Pancreas (tissue), 10 donors: Measurements from ENCODE around the gene ABCC9. TPM values are rescaled to one million over a fixed set of nuclear protein-coding genes. Genes with fewer than 3 reads are reported as not detected.

Experiments
- ATAC-seq, 4 donors: fragments of 200-7000 bp; cut with Tn5 transposase; one replicate each; pipeline versions ENCODE4 v1.8.0 to v1.9.1; 2020; ENCODE audit warnings: mild to moderate bottlenecking in 4 of 4, moderate library complexity in 4 of 4
- DNase-seq, 6 donors: peaks; one replicate each; pipeline ENCODE4 v3.0.0-alpha.2; 2020
- FAIRE-seq: peaks from 2 replicates; lab custom pipeline; 2012; peaks lifted over from hg19 to GRCh38; lab: Jason Lieb, UNC
- H3K27ac ChIP-seq, 4 donors: fragments of 200-600 bp; sonication (generic); 1 replicate in 3 of 4; 2 replicates in 1 of 4; pipeline versions ENCODE4 v1.5.0 to v1.8.0; 2020
- H3K27me3 ChIP-seq, 4 donors: fragments of 200-600 bp; one replicate each; pipeline ENCODE4 v1.8.0; 2021
- H3K36me3 ChIP-seq, 3 donors: fragments of 200-600 bp; sonication (generic) in 1 of 3; one replicate each; pipeline versions ENCODE4 v1.5.0 to v1.8.0; 2020 to 2021
- H3K4me1 ChIP-seq, 3 donors: fragments of 200-600 bp; one replicate each; pipeline ENCODE4 v1.8.0; 2021
- H3K4me3 ChIP-seq, 4 donors: fragments of 200-600 bp; sonication (generic) in 2 of 4; one replicate each; pipeline versions ENCODE4 v1.5.0 to v1.8.0; 2020 to 2021
- H3K9me3 ChIP-seq, 4 donors: fragments of 200-600 bp; one replicate each; pipeline ENCODE4 v1.8.0; 2021
- CTCF ChIP-seq, 4 donors: fragments of 200-600 bp; sonication (generic) in 3 of 4; IDR thresholded peaks; one replicate each; pipeline versions ENCODE4 v1.5.0 to v1.8.0; 2021; ENCODE audit warnings: antibody characterized with exemption in 4 of 4
- WGBS, 2 donors: extraction: QIAGEN DNeasy Blood & Tissue Kit; methylation state at CpG; one replicate each; pipeline ENCODE4 v1.1.7; 2013; 5-methylcytosine and 5-hydroxymethylcytosine counted together
- intact Hi-C, 3 donors: fragments of 100-400 bp; cut with DNase I; formaldehyde crosslinking; loops; one replicate each; pipeline versions ENCODE4 v1.11.1 to v1.14.2; 2022
- polyA plus RNA-seq, 2 donors: library from polyadenylated mRNA; stranded (reverse); fragments of 200-250 nt; gene quantifications; one replicate each; pipeline ENCODE4 v1.2.3, GENCODE V29; 2013
- total RNA-seq, 6 donors: library from RNA; stranded (reverse); fragmentation: NEBNext Ultra II Directional in 4 of 6; extraction: Animal tissue kit (Norgen Biotek cat#: 25700) in 4 of 6; gene quantifications; one replicate each; pipeline versions ENCODE4 v1.2.1 to v1.2.4, GENCODE V29; 2021 to 2023
- donor health status: healthy with polysubstance abuse.
- donor health status: DM: no; HTN: no; CAD: no; lungs with moderate emphysema.
- donor health status: DM: no; HTN: no; CAD: no.
- donor health status: control.
- donor health status: control.
- donor health status: Bipolar disorder and iron deficiency.
- donor health status: DM: yes; HTN: yes; CAD: no.
- donor health status: DM: no; HTN: no; CAD: no.
- donor health status: DM: no; HTN: no; CAD: no.
- donor health status: DM: yes; HTN: yes; CAD: no.

Gene ABCC9
- total and polyA plus RNA-seq, 8 donors = 1.4 to 19.3 (median 5.5) TPM

GRCh38 chr12:21851151-21851550 is 90.1 kb downstream of the ABCC9 start:
- intact Hi-C loops = no loop called here

GRCh38 chr12:21850419-21850818 is 90.8 kb downstream of the ABCC9 start:
- no peak overlapping the region for H3K27ac ChIP-seq
- no peak for FAIRE-seq
- no peaks in the 10 kb centered on the region for H3K36me3 ChIP-seq
- DNase-seq = no peak
- no peak for ATAC-seq
- no peak overlapping the region for H3K4me3 ChIP-seq
- intact Hi-C loops = no loop called here
- WGBS, 2 donors = 56 to 59% methylated on average over 4 of the region's 4 CpGs
- H3K27me3 ChIP-seq = no peaks in the 10 kb centered on the region
- no peak for TF ChIP-seq CTCF (IDR thresholded peaks at IDR 0.05)
- H3K9me3 ChIP-seq = no peaks in the 10 kb centered on the region
- H3K4me1 ChIP-seq = peaks cover 0 to 3% (median 0%) of the 10 kb centered on the region in 3 donors

More at GRCh38 chr12:21851151-21851550, 90.1 kb downstream of the ABCC9 start:
- Histone ChIP-seq H3K4me3 (no peak overlapping the region), H3K27ac (no peak overlapping the region), H3K27me3 (no peaks in the 10 kb centered on the region), H3K4me1 (peaks cover 0 to 3% (median 0%) of the 10 kb centered on the region in 3 donors), H3K36me3 (no peaks in the 10 kb centered on the region), H3K9me3 (no peaks in the 10 kb centered on the region)
- 88 to 93% methylated on average over 1 of the region's 1 CpG for WGBS, 2 donors
- no peak for FAIRE-seq
- DNase-seq = no peak
- TF ChIP-seq CTCF (IDR thresholded peaks at IDR 0.05) = no peak
- no peak for ATAC-seq

GRCh38 chr12:21849878-21850277 is 91.3 kb downstream of the ABCC9 start:
- Histone ChIP-seq H3K4me1 (peaks cover 0 to 3% (median 0%) of the 10 kb centered on the region in 3 donors), H3K27ac (no peak overlapping the region), H3K27me3 (no peaks in the 10 kb centered on the region), H3K9me3 (no peaks in the 10 kb centered on the region), H3K4me3 (no peak overlapping the region), H3K36me3 (no peaks in the 10 kb centered on the region)
- ATAC-seq (no peak), DNase-seq (no peak), FAIRE-seq (no peak)
- no peak for TF ChIP-seq CTCF (IDR thresholded peaks at IDR 0.05)
- 52 to 64% methylated on average over 2 of the region's 2 CpGs for WGBS, 2 donors
- intact Hi-C loops = no loop called here

GRCh38 chr12:21848192-21848591 is 93.0 kb downstream of the ABCC9 start:
- FAIRE-seq = no peak
- Histone ChIP-seq H3K4me3 (no peak overlapping the region), H3K27ac (no peak overlapping the region), H3K4me1 (peaks cover 0 to 3% (median 0%) of the 10 kb centered on the region in 3 donors), H3K36me3 (no peaks in the 10 kb centered on the region), H3K27me3 (no peaks in the 10 kb centered on the region), H3K9me3 (no peaks in the 10 kb centered on the region)
- 74 to 81% methylated on average over 5 of the region's 5 CpGs for WGBS, 2 donors
- intact Hi-C loops = no loop called here
- no peak for DNase-seq
- TF ChIP-seq CTCF (IDR thresholded peaks at IDR 0.05) = no peak
- ATAC-seq = peak in 1 of 4 donors; percentile 30

- FAIRE-seq (no peak), DNase-seq (no peak), ATAC-seq (no peak)
- Histone ChIP-seq H3K27ac (no peak overlapping the region), H3K9me3 (no peaks in the 10 kb centered on the region), H3K27me3 (no peaks in the 10 kb centered on the region), H3K4me1 (peaks cover 0 to 3% (median 0%) of the 10 kb centered on the region in 3 donors), H3K4me3 (no peak overlapping the region), H3K36me3 (no peaks in the 10 kb centered on the region)
- 92 to 93% methylated on average over 2 of the region's 2 CpGs for WGBS, 2 donors
- no peak for TF ChIP-seq CTCF (IDR thresholded peaks at IDR 0.05)
- intact Hi-C loops = no loop called here
Measured at GRCh38 chr12:21843795-21844194, 97.4 kb downstream of the ABCC9 start.
